Liver (tissue), 9 donors: ENCODE results near the gene CLIC5. TPM values are rescaled to one million over a fixed set of nuclear protein-coding genes. Genes with fewer than 3 reads are reported as not detected.
"Not testable (repeated sequence)": the region's sequence is repeated elsewhere in the genome, so short reads cannot be mapped to it uniquely, and the experiment has no call there.

Source experiments
- DNase-seq: peaks from one replicate; pipeline ENCODE4 v3.0.0-alpha.2; 2017; ENCODE audit warnings: low spot score
- H3K27ac ChIP-seq, 2 donors: one replicate each; pipeline ENCODE4 v1.7.0; 2013; ENCODE audit warnings: inconsistent platforms in 2 of 2, low read length in 2 of 2, control low read depth in 1 of 2, low read depth in 1 of 2, mild to moderate bottlenecking in 1 of 2
- H3K27me3 ChIP-seq, 4 donors: one replicate each; pipeline versions ENCODE4 v1.6.1 to v1.7.0; 2013; ENCODE audit warnings: low read length in 3 of 4, inconsistent platforms in 1 of 4, mild to moderate bottlenecking in 1 of 4, moderate library complexity in 1 of 4; ENCODE audit not compliant: control insufficient read depth in 4 of 4, insufficient read depth in 4 of 4
- H3K36me3 ChIP-seq, 4 donors: one replicate each; pipeline versions ENCODE4 v1.6.1 to v1.7.0; 2013; ENCODE audit warnings: low read length in 3 of 4, mild to moderate bottlenecking in 3 of 4, low read depth in 1 of 4, moderate library complexity in 1 of 4; ENCODE audit not compliant: control insufficient read depth in 4 of 4, insufficient read depth in 3 of 4
- H3K4me1 ChIP-seq, 4 donors: one replicate each; pipeline versions ENCODE4 v1.6.1 to v1.7.0; 2013; ENCODE audit warnings: low read length in 3 of 4, mild to moderate bottlenecking in 3 of 4, moderate library complexity in 1 of 4; ENCODE audit not compliant: control insufficient read depth in 4 of 4, insufficient read depth in 4 of 4
- H3K4me3 ChIP-seq, 3 donors: one replicate each; pipeline versions ENCODE4 v1.6.1 to v1.7.0; 2013; ENCODE audit warnings: low read length in 3 of 3, control low read depth in 1 of 3, low read depth in 1 of 3, mild to moderate bottlenecking in 1 of 3
- H3K9ac ChIP-seq, 2 donors: one replicate each; pipeline ENCODE4 v1.7.0; 2013; ENCODE audit warnings: low read length in 2 of 2, mild to moderate bottlenecking in 2 of 2, moderate library complexity in 2 of 2, control low read depth in 1 of 2, low read depth in 1 of 2
- H3K9me3 ChIP-seq, 4 donors: one replicate each; pipeline versions ENCODE4 v1.6.1 to v1.7.0; 2013; ENCODE audit warnings: low read length in 3 of 4; ENCODE audit not compliant: control insufficient read depth in 4 of 4
- EGR1 ChIP-seq, 2 donors: IDR thresholded peaks; 2 replicates each; pipeline ENCODE4 v1.6.1; 2016 to 2018; ENCODE audit warnings: antibody characterized with exemption in 2 of 2, low read depth in 2 of 2
- FOXA1 ChIP-seq: IDR thresholded peaks from 2 replicates; pipeline ENCODE4 v1.6.1; 2016; ENCODE audit warnings: antibody characterized with exemption
- GABPA ChIP-seq, 2 donors: IDR thresholded peaks in 1 of 2; conservative IDR thresholded peaks in 1 of 2; 2 replicates each; pipeline ENCODE4 v1.6.1; 2016; ENCODE audit warnings: antibody characterized with exemption in 2 of 2, mild to moderate bottlenecking in 1 of 2, moderate library complexity in 1 of 2
- HNF4G ChIP-seq: IDR thresholded peaks from 2 replicates; pipeline ENCODE4 v1.6.1; 2016; ENCODE audit warnings: antibody characterized with exemption
- JUND ChIP-seq, 2 donors: IDR thresholded peaks; 2 replicates each; pipeline ENCODE4 v1.6.1; 2016; ENCODE audit warnings: antibody characterized with exemption in 2 of 2
- NR2F2 ChIP-seq: IDR thresholded peaks from 2 replicates; pipeline ENCODE4 v1.6.1; 2016; ENCODE audit warnings: antibody characterized with exemption
- RAD21 ChIP-seq, 2 donors: IDR thresholded peaks; 2 replicates each; pipeline ENCODE4 v1.6.1; 2016; ENCODE audit warnings: antibody characterized with exemption in 2 of 2, mild to moderate bottlenecking in 2 of 2
- RXRA ChIP-seq, 2 donors: IDR thresholded peaks; 2 replicates each; pipeline ENCODE4 v1.6.1; 2017 to 2018; ENCODE audit warnings: antibody characterized with exemption in 2 of 2, mild to moderate bottlenecking in 1 of 2
- SP1 ChIP-seq: IDR thresholded peaks from 2 replicates; pipeline ENCODE4 v1.6.1; 2018; ENCODE audit warnings: antibody characterized with exemption, mild to moderate bottlenecking
- TAF1 ChIP-seq: conservative IDR thresholded peaks from 2 replicates; pipeline ENCODE4 v1.6.1; 2016; ENCODE audit warnings: antibody characterized with exemption, mild to moderate bottlenecking
- YY1 ChIP-seq: IDR thresholded peaks from 2 replicates; pipeline ENCODE4 v1.6.1; 2016; ENCODE audit warnings: antibody characterized with exemption, mild to moderate bottlenecking
- WGBS: extraction: QIAGEN DNeasy Blood & Tissue Kit; methylation state at CpG from one replicate; pipeline ENCODE4 v1.1.7; 2013; 5-methylcytosine and 5-hydroxymethylcytosine counted together
- polyA plus RNA-seq, 2 donors: library from polyadenylated mRNA; stranded (reverse) in 1 of 2; unstranded in 1 of 2; fragments of 200-250 nt in 1 of 2; fragments of >200 nt in 1 of 2; fragmentation: Nextera tagmentation in 1 of 2; extraction: Ambion mirVana in 1 of 2; gene quantifications; one replicate each; pipeline versions ENCODE4 v1.2.1 to v1.2.3, GENCODE V29; 2013 to 2015
- total RNA-seq, 2 donors: library from RNA; depleted of rRNA; stranded (reverse); fragments of >200 nt; gene quantifications; one replicate each; pipeline ENCODE4 v1.2.3, GENCODE V29; 2014
- TF ChIP-seq, protein P1 (sequence below): IDR thresholded peaks from 2 replicates; pipeline ENCODE4 v1.6.1; 2016; ENCODE audit warnings: antibody characterized with exemption
- TF ChIP-seq, protein P2 (sequence below): IDR thresholded peaks from 2 replicates; pipeline ENCODE4 v1.6.1; 2016; ENCODE audit warnings: antibody characterized with exemption, mild to moderate bottlenecking
- TF ChIP-seq, protein P3 (sequence below): IDR thresholded peaks from 2 replicates; pipeline ENCODE4 v1.6.1; 2016; ENCODE audit warnings: antibody characterized with exemption
- TF ChIP-seq, protein P4 (sequence below): IDR thresholded peaks from 2 replicates; pipeline ENCODE4 v1.6.1; 2016; ENCODE audit warnings: antibody characterized with exemption
- TF ChIP-seq, protein P5 (sequence below): fragments of 150-350 bp; IDR thresholded peaks from 2 replicates; pipeline ENCODE4 v1.5.1; 2017; ENCODE audit warnings: improper control_type of control experiment, low read depth, low read length; ENCODE audit not compliant: missing input control
- donor health status: healthy.
- donor health status: healthy.
- donor health status: healthy.
- donor health status: healthy.
- donor health status: healthy.

Gene CLIC5
- total and polyA plus RNA-seq, 4 donors, result 0.05 to 0.33 (median 0.14) TPM

DNA sequence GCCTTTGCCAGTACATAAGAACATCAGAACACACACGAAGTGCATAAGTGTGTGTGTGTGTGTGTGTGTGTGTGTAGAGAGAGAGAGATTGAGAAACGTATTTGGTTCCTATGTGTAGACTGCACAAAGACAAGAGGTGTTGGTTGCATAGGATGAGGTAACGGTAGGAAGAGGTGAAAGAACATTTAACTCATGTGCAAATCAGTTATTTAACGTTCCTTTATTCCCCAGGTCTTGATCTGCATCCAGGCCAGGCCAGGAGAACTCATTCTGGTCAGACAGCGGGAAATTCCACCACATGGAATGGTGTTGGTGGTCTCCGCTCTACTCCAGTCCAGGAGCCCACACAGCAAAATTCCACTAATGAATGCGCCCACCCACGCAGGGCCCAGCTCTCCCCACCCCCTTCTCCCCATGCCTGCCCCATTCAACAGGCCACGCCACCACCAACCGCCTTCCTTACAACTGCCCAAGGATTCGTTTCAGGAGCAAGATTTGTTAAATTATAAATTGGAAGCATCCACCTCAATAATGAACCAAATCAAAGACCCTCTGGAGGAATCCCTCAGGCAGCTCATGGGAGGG, 86.8 kb downstream of the CLIC5 start:
- 84% methylated on average over 11 of the region's 11 CpGs for WGBS
- Histone ChIP-seq H3K9ac (no peak overlapping the region), H3K4me3 (no peak overlapping the region), H3K27ac (no peak overlapping the region), H3K36me3 (no peaks in the 10 kb centered on the region), H3K9me3 (no peaks in the 10 kb centered on the region), H3K4me1 (peaks cover 0 to 4% (median 0%) of the 10 kb centered on the region in 4 donors), H3K27me3 (peaks cover 0 to 4% (median 0%) of the 10 kb centered on the region in 4 donors)
- TF ChIP-seq NR2F2, result no peak
- no peak for TF ChIP-seq RAD21 (IDR thresholded peaks at IDR 0.05)
- TF ChIP-seq GABPA (IDR thresholded peaks at IDR 0.05 in 1 of 2, conservative IDR thresholded peaks at IDR 0.05 in 1 of 2), result no peak
- TF ChIP-seq, protein P1, sequence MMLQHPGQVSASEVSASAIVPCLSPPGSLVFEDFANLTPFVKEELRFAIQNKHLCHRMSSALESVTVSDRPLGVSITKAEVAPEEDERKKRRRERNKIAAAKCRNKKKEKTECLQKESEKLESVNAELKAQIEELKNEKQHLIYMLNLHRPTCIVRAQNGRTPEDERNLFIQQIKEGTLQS, result no peak
- DNase-seq, result no peak

DNA sequence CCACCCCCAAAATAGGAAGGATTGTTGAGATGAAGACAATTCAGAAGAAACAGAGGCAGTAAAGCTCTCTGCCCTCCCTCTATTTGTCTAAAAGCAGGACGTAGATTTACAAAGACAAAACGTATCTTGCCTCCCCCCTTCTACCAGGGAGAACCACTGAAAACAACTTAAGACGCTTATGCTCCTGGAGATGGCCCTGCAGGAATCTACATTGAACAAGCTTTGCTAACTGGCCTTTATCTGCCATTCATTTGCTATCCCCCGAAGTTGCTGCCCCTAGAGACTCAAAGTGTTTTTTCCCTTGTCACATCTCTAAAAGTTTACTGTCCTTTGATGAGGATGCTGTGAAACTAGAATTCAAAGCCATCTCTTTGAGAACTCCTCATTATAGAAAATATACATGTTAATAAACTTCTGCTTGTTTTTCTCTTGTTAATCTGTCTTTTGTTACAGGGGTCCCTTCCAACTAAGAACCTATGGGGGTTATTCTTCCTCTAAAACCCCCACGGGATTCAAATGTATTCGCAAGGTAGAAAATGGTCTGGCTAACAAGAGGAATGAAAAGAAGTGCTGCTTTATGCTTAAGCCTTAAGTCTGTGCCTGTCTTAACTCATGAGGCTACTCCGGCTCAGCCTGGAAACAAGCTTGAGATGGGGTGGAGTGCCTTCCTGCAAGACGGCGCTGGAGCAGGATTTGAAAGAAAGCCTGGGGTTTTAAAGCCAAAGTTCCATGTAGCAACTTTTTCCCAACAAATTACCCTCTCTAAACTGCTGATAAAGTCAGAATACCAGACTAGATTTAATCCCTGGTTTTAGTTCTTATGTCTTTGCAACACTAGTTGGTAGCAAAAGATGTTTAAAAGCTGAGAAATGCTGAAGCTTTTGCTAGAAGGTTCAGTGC, 88.0 kb downstream of the CLIC5 start:
- 74% methylated on average over 9 of the region's 9 CpGs for WGBS
- no peaks in the 10 kb centered on the region for H3K36me3 ChIP-seq
- TF ChIP-seq EGR1 (IDR thresholded peaks at IDR 0.05; ENCODE audit: low read depth in 2 of 2), result no peak
- no peak for TF ChIP-seq TAF1
- TF ChIP-seq, protein P1, result no peak
- TF ChIP-seq, protein P2, sequence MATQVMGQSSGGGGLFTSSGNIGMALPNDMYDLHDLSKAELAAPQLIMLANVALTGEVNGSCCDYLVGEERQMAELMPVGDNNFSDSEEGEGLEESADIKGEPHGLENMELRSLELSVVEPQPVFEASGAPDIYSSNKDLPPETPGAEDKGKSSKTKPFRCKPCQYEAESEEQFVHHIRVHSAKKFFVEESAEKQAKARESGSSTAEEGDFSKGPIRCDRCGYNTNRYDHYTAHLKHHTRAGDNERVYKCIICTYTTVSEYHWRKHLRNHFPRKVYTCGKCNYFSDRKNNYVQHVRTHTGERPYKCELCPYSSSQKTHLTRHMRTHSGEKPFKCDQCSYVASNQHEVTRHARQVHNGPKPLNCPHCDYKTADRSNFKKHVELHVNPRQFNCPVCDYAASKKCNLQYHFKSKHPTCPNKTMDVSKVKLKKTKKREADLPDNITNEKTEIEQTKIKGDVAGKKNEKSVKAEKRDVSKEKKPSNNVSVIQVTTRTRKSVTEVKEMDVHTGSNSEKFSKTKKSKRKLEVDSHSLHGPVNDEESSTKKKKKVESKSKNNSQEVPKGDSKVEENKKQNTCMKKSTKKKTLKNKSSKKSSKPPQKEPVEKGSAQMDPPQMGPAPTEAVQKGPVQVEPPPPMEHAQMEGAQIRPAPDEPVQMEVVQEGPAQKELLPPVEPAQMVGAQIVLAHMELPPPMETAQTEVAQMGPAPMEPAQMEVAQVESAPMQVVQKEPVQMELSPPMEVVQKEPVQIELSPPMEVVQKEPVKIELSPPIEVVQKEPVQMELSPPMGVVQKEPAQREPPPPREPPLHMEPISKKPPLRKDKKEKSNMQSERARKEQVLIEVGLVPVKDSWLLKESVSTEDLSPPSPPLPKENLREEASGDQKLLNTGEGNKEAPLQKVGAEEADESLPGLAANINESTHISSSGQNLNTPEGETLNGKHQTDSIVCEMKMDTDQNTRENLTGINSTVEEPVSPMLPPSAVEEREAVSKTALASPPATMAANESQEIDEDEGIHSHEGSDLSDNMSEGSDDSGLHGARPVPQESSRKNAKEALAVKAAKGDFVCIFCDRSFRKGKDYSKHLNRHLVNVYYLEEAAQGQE, result no peak
- TF ChIP-seq, protein P3, sequence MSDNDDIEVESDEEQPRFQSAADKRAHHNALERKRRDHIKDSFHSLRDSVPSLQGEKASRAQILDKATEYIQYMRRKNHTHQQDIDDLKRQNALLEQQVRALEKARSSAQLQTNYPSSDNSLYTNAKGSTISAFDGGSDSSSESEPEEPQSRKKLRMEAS, result no peak
- TF ChIP-seq, protein P4, sequence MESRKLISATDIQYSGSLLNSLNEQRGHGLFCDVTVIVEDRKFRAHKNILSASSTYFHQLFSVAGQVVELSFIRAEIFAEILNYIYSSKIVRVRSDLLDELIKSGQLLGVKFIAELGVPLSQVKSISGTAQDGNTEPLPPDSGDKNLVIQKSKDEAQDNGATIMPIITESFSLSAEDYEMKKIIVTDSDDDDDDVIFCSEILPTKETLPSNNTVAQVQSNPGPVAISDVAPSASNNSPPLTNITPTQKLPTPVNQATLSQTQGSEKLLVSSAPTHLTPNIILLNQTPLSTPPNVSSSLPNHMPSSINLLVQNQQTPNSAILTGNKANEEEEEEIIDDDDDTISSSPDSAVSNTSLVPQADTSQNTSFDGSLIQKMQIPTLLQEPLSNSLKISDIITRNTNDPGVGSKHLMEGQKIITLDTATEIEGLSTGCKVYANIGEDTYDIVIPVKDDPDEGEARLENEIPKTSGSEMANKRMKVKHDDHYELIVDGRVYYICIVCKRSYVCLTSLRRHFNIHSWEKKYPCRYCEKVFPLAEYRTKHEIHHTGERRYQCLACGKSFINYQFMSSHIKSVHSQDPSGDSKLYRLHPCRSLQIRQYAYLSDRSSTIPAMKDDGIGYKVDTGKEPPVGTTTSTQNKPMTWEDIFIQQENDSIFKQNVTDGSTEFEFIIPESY, result no peak
- no peak for TF ChIP-seq SP1
- TF ChIP-seq HNF4G, result no peak
- TF ChIP-seq GABPA (IDR thresholded peaks at IDR 0.05 in 1 of 2, conservative IDR thresholded peaks at IDR 0.05 in 1 of 2), result no peak
- no peak for TF ChIP-seq JUND (IDR thresholded peaks at IDR 0.05)
- TF ChIP-seq RXRA (IDR thresholded peaks at IDR 0.05), result no peak
- TF ChIP-seq FOXA1, result no peak
- TF ChIP-seq YY1, result no peak
- TF ChIP-seq RAD21 (IDR thresholded peaks at IDR 0.05), result no peak
- no peak for TF ChIP-seq NR2F2
- TF ChIP-seq, protein P5, sequence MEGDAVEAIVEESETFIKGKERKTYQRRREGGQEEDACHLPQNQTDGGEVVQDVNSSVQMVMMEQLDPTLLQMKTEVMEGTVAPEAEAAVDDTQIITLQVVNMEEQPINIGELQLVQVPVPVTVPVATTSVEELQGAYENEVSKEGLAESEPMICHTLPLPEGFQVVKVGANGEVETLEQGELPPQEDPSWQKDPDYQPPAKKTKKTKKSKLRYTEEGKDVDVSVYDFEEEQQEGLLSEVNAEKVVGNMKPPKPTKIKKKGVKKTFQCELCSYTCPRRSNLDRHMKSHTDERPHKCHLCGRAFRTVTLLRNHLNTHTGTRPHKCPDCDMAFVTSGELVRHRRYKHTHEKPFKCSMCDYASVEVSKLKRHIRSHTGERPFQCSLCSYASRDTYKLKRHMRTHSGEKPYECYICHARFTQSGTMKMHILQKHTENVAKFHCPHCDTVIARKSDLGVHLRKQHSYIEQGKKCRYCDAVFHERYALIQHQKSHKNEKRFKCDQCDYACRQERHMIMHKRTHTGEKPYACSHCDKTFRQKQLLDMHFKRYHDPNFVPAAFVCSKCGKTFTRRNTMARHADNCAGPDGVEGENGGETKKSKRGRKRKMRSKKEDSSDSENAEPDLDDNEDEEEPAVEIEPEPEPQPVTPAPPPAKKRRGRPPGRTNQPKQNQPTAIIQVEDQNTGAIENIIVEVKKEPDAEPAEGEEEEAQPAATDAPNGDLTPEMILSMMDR, result no peak
- peaks cover 0 to 4% (median 0%) of the 10 kb centered on the region in 4 donors for H3K4me1 ChIP-seq
- H3K9me3 ChIP-seq, result no peaks in the 10 kb centered on the region
- DNase-seq, result no peak
- no peak overlapping the region for H3K4me3 ChIP-seq
- peaks cover 0 to 5% (median 0%) of the 10 kb centered on the region in 4 donors for H3K27me3 ChIP-seq
- no peak overlapping the region for H3K9ac ChIP-seq
- H3K27ac ChIP-seq, result no peak overlapping the region

DNA sequence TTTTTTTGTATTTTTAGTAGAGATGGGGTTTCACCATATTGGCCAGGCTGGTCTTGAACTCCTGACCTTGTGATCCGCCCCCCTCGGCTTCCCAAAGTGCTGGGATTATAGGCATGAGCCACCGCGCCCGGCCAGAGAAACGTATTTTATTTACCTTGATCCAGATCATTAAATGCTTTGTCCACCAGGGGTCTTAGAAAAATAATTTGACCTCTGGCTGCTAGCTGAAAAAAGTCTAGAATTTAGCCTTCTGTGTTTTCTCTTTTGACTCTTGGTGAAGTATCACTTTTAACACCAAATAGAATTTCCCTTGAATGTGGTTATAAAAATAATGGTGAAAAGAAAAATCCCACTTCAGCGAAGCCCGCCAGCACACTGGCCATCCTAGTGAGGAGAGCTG, 89.2 kb downstream of the CLIC5 start:
- not testable (repeated sequence) for H3K9ac ChIP-seq, H3K9me3 ChIP-seq, H3K27me3 ChIP-seq, H3K4me1 ChIP-seq, H3K36me3 ChIP-seq, H3K27ac ChIP-seq, DNase-seq, H3K4me3 ChIP-seq
- 92% methylated on average over 8 of the region's 8 CpGs for WGBS
